ENCODE data around the gene USP21. TPM values are rescaled to one million over a fixed set of nuclear protein-coding genes. Genes with fewer than 3 reads are reported as not detected.
A peak's percentile ranks its signal among the peaks of the same experiment; 100 is the strongest.

The USP21 gene
- total and polyA plus RNA-seq, 12 donors = 8.8 to 24.0 (median 14.7) TPM

DNA sequence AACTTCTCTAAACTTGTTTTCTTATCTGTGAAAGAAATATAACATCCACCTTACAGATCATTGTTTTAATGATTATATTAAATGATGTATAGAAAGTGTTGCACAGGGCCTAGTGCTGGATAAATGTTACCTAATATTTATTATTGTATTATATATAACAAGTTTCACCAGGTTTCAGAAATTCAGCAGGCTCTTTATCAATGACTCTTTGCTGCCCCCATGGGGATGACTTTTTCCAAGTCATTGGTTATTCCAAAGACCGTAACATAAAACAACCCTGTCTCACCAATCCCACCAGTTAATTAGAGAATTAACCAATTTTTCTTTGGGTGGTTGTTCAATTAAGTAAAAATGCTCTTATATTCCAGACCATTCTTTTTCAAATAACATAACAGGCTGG lies 19.5 kb upstream of the USP21 start:
- no peaks in the 10 kb centered on the region for H3K9me3 ChIP-seq
- DNase-seq (peak in 1 of 2 donors; percentile 51), ATAC-seq (peak in 2 of 8 donors; percentile 44 to 51)
- peaks cover 0 to 36% (median 8%) of the 10 kb centered on the region in 9 donors for H3K4me1 ChIP-seq
- H3K4me3 ChIP-seq = no peak overlapping the region
- 38 to 46% methylated on average over 1 of the region's 1 CpG for WGBS, 2 donors
- H3K27ac ChIP-seq = no peak overlapping the region
- peak in 8 of 9 donors; percentile 22 to 65 (median 61) for TF ChIP-seq CTCF (IDR thresholded peaks at IDR 0.05)
- intact Hi-C loops (cut with DNase I) = loop anchor here in 6 of 10 donors (5.0 to 10.0 kb wide), 3 partner anchors 142 to 147 kb away; no protein-coding TSS in a partner anchor
- no peaks in the 10 kb centered on the region for H3K27me3 ChIP-seq
- H3K36me3 ChIP-seq = peaks cover 0 to 6% (median 0%) of the 10 kb centered on the region in 9 donors

DNA sequence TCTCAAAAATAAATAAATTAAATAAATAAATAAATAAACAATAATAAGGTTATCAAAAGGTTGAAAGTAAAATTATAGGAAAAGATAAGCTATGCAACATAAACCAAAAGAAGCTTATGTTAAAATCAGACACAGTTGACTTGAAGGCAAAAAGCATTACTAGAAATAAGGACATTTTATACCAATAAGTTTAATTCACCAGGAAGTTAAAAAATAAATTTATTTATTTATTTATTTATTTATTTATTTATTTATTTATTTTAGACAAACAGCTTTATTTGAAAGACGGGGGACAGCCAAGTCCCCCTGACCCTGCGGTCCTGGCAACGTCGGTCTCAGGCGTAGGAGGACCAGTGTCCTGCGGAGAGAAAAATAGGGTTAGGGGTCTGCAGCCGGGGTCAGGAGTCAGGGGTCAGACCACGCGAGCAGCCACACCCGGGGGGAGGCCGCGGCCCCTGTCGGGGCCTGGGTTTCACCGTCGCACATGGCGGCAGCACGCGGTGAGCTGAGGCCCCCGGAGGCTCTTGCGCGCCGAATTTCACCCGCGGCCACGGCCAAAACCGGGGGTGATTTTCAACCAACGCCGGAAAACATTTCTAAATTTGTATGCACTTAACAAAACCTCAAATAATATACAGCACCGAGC lies 18.4 kb upstream of the USP21 start:
- ATAC-seq = no peak

DNA sequence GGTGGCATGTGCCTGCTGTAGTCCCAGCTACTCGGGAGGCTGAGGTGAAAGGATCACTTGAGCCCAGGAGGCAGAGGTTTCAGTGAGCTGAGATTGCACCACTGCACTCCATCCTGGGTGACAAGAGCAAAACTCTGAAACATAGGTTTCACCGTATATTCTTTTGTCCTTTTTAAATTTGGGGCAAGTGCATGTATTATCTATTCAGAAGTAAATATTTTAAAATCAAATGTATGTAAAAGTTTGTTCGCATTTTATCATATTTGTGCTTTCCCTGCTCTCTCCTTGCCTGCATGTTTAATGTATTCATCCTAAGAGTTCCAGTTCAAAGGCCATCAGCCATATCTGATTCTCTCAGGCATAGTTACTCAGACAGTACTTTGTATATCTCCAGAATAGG lies 13.5 kb upstream of the USP21 start:
- 85% methylated on average over 3 of the region's 3 CpGs for WGBS, 2 donors
- no peak for TF ChIP-seq CTCF (IDR thresholded peaks at IDR 0.05)
- Histone ChIP-seq H3K4me3 (no peak overlapping the region), H3K9me3 (no peaks in the 10 kb centered on the region), H3K27me3 (no peaks in the 10 kb centered on the region), H3K36me3 (no peaks in the 10 kb centered on the region), H3K27ac (no peak overlapping the region), H3K4me1 (no peaks in the 10 kb centered on the region)
- intact Hi-C loops (cut with DNase I) = no loop called here
- no peak for ATAC-seq
- DNase-seq = no peak

More for the DNA sequence above, 18.4 kb upstream of the USP21 start:
- H3K27ac ChIP-seq = no peak overlapping the region
- no peak for DNase-seq
- H3K4me1 ChIP-seq = peaks cover 0 to 32% (median 8%) of the 10 kb centered on the region in 9 donors
- no peaks in the 10 kb centered on the region for H3K27me3 ChIP-seq
- intact Hi-C loops (cut with DNase I) = no loop called here
- no peak for TF ChIP-seq CTCF (IDR thresholded peaks at IDR 0.05)
- 93 to 95% methylated on average over 29 of the region's 29 CpGs for WGBS, 2 donors
- peaks cover 0 to 6% (median 0%) of the 10 kb centered on the region in 9 donors for H3K36me3 ChIP-seq
- no peaks in the 10 kb centered on the region for H3K9me3 ChIP-seq
- H3K4me3 ChIP-seq = no peak overlapping the region

GRCh38 chr1:161153176-161153575 lies 6.1 kb upstream of the USP21 start:
- H3K27me3 ChIP-seq = no peaks in the 10 kb centered on the region
- no peak for TF ChIP-seq CTCF (IDR thresholded peaks at IDR 0.05)
- intact Hi-C loops (cut with DNase I) = loop anchor here in 1 of 10 donors (5.0 kb wide), 1 partner anchor 36 kb away; the partner anchor contains the start of genes NIT1 and PFDN2
- H3K9me3 ChIP-seq = no peaks in the 10 kb centered on the region
- peak overlapping the region; percentile 60 to 91 (median 82) for H3K4me3 ChIP-seq
- H3K27ac ChIP-seq = peak overlapping the region; percentile 83 to 96 (median 93)
- DNase-seq (no peak), ATAC-seq (peak in 1 of 8 donors; percentile 4)
- H3K36me3 ChIP-seq = peaks cover 0 to 18% (median 0%) of the 10 kb centered on the region in 9 donors
- H3K4me1 ChIP-seq = peaks cover 0 to 20% (median 12%) of the 10 kb centered on the region in 9 donors
- 24% methylated on average over 9 of the region's 9 CpGs for WGBS, 2 donors
